Measurements from ENCODE around the gene KLHL7. TPM values are rescaled to one million over a fixed set of nuclear protein-coding genes. Genes with fewer than 3 reads are reported as not detected.

Gene KLHL7
- total RNA-seq, 2 experiments from 2014 or later = 17.1 to 18.2 TPM

DNA sequence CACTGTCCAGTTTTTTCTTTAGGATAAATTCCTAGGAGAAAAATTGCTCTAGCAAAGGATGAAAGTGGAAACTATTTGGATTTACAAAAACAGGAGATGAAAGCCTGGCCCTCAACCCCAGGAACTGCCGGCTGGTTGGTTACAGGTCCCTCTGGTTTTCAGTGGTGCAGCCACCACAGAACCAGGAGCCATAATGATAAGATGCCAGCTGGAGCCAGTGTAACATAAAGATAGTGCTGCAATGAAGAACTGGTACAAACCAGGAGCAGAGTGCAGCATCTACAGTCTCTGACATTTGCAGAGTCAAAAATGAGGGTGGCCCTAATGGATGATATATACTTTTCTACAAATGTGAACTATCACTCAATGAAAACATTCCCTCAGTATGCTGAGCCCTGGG lies 55.9 kb downstream of the KLHL7 start:
- ATAC-seq (no peak), DNase-seq (no peak)
- POLR2A ChIA-PET = interaction anchor here (0.6 kb wide), 1 partner anchor 54 kb away, joined by 3 read pairs; no protein-coding TSS in a partner anchor
- CTCF ChIA-PET = no interaction called here
- Mint-ChIP-seq H3K9me3 (no peaks in the 10 kb centered on the region), H3K27ac (no peak overlapping the region), H3K27me3 (no peaks in the 10 kb centered on the region), H3K4me3 (no peak overlapping the region), H3K4me1 (ENCODE audit: low read depth) (no peaks in the 10 kb centered on the region), H3K36me3 (ENCODE audit: low read depth) (no peaks in the 10 kb centered on the region)
- intact Hi-C loops (cut with micrococcal nuclease) = no loop called here
- TF ChIP-seq, protein P1, sequence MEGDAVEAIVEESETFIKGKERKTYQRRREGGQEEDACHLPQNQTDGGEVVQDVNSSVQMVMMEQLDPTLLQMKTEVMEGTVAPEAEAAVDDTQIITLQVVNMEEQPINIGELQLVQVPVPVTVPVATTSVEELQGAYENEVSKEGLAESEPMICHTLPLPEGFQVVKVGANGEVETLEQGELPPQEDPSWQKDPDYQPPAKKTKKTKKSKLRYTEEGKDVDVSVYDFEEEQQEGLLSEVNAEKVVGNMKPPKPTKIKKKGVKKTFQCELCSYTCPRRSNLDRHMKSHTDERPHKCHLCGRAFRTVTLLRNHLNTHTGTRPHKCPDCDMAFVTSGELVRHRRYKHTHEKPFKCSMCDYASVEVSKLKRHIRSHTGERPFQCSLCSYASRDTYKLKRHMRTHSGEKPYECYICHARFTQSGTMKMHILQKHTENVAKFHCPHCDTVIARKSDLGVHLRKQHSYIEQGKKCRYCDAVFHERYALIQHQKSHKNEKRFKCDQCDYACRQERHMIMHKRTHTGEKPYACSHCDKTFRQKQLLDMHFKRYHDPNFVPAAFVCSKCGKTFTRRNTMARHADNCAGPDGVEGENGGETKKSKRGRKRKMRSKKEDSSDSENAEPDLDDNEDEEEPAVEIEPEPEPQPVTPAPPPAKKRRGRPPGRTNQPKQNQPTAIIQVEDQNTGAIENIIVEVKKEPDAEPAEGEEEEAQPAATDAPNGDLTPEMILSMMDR (IDR thresholded peaks at IDR 0.05) = no peak

GRCh38 chr7:23164846-23165245 lies 59.3 kb downstream of the KLHL7 start:
- no peak for DNase-seq
- H3K9me3 Mint-ChIP-seq = no peaks in the 10 kb centered on the region
- ChIA-PET POLR2A (interaction anchor here (0.5 kb wide), 1 partner anchor 1152 kb away, joined by 3 read pairs; no protein-coding TSS in a partner anchor), CTCF (interaction anchor here (1.0 to 1.1 kb wide), 2 partner anchors 15 to 59 kb away, joined by 3 read pairs; no protein-coding TSS in a partner anchor)
- no peaks in the 10 kb centered on the region for H3K27me3 Mint-ChIP-seq
- intact Hi-C loops (cut with micrococcal nuclease) = no loop called here
- H3K27ac Mint-ChIP-seq = no peak overlapping the region
- peaks cover 1% of the 10 kb centered on the region for H3K36me3 Mint-ChIP-seq (ENCODE audit: low read depth)
- TF ChIP-seq, protein P1 (IDR thresholded peaks at IDR 0.05) = no peak
- no peak for ATAC-seq
- H3K4me1 Mint-ChIP-seq (ENCODE audit: low read depth) = no peaks in the 10 kb centered on the region
- no peak overlapping the region for H3K4me3 Mint-ChIP-seq

DNA sequence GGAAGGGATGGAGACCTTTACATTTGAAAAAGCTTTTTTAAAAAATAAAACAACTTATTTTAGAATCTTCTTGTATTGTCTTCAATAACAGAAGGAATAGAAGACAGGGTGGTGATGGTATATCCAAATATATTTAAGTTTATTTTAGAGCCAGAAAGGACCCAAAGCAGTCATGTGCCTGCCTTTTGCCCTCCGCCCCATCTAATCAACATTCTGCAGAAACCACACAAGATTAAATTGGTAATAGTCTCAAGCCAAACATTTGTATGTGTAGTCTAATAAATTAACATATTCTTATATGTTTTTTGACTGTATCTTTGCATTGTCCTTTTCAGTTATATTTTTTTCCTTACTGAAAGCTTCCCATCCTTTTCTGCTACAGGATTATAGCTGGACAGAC lies 59.7 kb downstream of the KLHL7 start:
- ATAC-seq = no peak
- Mint-ChIP-seq H3K4me3 (no peak overlapping the region), H3K9me3 (no peaks in the 10 kb centered on the region), H3K27ac (no peak overlapping the region), H3K4me1 (ENCODE audit: low read depth) (no peaks in the 10 kb centered on the region), H3K36me3 (ENCODE audit: low read depth) (peaks cover 1% of the 10 kb centered on the region), H3K27me3 (no peaks in the 10 kb centered on the region)
- POLR2A ChIA-PET = no interaction called here
- DNase-seq = no peak
- TF ChIP-seq, protein P1 (IDR thresholded peaks at IDR 0.05) = no peak
- CTCF ChIA-PET = interaction anchor here (1.0 to 1.4 kb wide), 3 partner anchors 9 to 59 kb away, joined by 3 read pairs; no protein-coding TSS in a partner anchor
- intact Hi-C loops (cut with micrococcal nuclease) = no loop called here

GRCh38 chr7:23167691-23168090 lies 62.1 kb downstream of the KLHL7 start:
- TF ChIP-seq, protein P1 (IDR thresholded peaks at IDR 0.05) = no peak
- Mint-ChIP-seq H3K4me1 (ENCODE audit: low read depth) (no peaks in the 10 kb centered on the region), H3K4me3 (no peak overlapping the region), H3K9me3 (no peaks in the 10 kb centered on the region), H3K36me3 (ENCODE audit: low read depth) (peaks cover 3% of the 10 kb centered on the region), H3K27ac (no peak overlapping the region), H3K27me3 (no peaks in the 10 kb centered on the region)
- ChIA-PET POLR2A (no interaction called here), CTCF (no interaction called here)
- intact Hi-C loops (cut with micrococcal nuclease) = no loop called here
- ATAC-seq (no peak), DNase-seq (no peak)

DNA sequence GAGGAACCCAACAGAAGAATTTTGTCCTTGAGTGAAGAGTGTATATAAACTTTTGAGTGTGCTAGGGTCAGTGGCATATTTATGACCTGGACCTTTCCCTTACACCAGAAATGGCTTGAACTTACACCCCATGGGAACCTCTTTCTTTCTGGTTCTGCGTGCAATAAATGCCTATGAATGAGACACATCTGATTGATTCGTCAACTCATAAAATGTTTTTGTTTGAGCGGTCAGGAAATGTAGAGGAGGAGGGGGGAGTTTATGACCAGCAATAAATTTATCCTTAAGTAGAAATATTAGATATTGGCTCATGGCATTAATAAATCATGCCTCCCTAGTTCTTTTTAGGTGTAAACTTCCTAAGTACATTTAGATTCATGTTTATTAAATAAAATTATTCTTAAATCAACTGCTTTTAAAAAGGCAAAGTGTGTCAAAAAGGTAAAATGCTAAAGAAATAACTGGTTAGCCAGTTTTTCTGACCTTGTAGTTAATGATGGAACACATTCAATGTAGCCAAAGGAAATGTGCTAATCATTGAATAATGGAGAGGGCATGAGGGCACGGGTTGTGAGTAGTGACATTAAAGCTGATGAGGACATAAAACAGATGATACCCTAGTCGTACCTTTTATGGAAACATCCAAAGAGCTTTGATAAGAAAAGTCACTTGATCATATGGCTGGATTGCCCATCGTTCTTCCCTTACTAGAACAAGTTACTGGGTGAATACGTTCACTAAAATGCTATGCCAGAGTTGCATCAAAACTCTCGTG lies 62.7 kb downstream of the KLHL7 start:
- TF ChIP-seq, protein P1 (IDR thresholded peaks at IDR 0.05) = no peak
- POLR2A ChIA-PET = interaction anchor here (0.5 kb wide), 1 partner anchor 16 kb away, joined by 3 read pairs; no protein-coding TSS in a partner anchor
- H3K36me3 Mint-ChIP-seq (ENCODE audit: low read depth) = peaks cover 3% of the 10 kb centered on the region
- no peaks in the 10 kb centered on the region for H3K4me1 Mint-ChIP-seq (ENCODE audit: low read depth)
- CTCF ChIA-PET = no interaction called here
- no peaks in the 10 kb centered on the region for H3K27me3 Mint-ChIP-seq
- no peak overlapping the region for H3K4me3 Mint-ChIP-seq
- no peaks in the 10 kb centered on the region for H3K9me3 Mint-ChIP-seq
- DNase-seq (no peak), ATAC-seq (no peak)
- no peak overlapping the region for H3K27ac Mint-ChIP-seq
- intact Hi-C loops (cut with micrococcal nuclease) = no loop called here
